Suppressor macrophage treated with lipopolysaccharide for 4 hours (primary cell): Measurements from ENCODE around the gene CSF2RB.

ENCODE experiments used
- DNase-seq: peaks from one replicate; pipeline ENCODE4 v3.0.0-alpha.2; 2020

CSF2RB gene

DNA sequence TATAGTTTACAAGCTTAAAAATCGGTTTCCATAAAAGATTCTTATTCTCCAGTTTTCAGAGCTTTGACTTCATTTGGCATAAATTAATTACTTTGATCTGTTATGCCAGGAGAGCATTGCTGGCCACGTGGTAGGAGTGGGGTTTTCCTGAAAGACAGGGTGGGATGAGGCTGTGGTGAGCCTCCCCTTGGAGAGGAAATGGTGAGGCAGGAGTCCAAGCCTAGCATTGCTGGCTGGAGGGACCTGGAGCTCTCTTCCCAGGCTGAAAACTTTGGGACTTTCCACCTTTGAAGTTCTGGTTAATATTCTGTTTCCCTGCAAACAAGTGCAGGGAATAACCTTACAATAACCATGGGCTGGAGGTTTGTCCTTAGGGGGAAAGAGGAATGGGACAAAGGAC, 21.1 kb upstream of the CSF2RB start:
- no peak for DNase-seq

DNA sequence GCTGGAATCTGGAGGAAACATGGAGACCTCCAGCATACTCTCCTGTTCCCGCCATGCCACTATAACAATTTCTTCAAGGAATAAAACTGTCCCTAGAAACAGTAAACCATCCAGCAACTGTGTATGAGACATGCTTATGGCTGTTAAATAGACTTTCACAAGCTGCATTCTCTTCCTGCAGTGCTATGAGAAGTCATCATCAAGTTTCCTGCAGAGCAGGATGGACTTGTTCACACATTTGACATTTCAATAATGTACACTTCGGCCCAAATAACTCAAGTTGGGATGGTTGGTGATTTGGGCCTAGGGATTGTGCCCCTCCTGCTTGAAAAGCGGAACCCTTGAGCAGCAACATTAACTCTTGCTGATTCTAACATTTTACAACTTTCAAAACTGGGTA, 20.2 kb upstream of the CSF2RB start:
- no peak for DNase-seq

DNA sequence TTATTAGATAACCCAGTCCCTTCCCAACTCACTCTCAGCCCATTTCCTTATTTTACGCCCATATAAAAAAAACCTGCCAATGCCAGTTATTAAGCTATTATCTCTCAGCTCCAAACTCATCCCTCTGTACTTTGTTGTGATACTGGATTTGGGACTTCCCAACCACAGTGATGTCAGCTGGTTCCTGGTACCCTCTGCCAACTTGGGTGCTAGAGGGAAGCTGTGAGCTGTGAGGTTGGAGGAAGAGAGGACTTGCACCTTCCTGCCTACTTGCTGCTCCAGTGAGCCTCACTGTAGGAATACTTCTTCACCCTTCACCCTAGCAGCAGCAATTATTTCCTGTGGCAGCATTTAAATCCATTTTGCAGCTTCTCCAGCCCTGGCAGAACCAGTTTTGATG, 19.2 kb upstream of the CSF2RB start:
- peak; percentile 58 for DNase-seq

GRCh38 chr22:36897611-36898010, 15.8 kb upstream of the CSF2RB start:
- no peak for DNase-seq

DNA sequence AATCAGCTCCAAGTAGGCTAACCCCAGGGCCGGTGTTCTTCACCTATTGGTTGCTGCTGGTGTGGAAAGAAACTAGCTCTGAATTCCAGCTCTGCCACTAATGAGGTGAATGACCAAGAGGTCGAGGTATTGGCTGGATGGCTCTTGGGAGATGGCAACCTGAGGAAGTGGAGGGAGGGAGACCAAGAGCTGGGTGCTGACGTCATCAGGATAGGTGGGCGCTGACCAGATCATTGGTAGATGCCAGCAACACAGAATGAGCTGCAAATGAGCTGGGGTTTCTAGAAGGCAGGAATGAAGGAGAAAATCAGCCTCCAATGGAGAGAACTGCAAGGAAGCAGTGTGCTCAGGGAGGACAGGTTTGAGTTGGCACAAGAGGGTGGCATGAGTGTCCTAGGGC, 14.7 kb upstream of the CSF2RB start:
- no peak for DNase-seq

DNA sequence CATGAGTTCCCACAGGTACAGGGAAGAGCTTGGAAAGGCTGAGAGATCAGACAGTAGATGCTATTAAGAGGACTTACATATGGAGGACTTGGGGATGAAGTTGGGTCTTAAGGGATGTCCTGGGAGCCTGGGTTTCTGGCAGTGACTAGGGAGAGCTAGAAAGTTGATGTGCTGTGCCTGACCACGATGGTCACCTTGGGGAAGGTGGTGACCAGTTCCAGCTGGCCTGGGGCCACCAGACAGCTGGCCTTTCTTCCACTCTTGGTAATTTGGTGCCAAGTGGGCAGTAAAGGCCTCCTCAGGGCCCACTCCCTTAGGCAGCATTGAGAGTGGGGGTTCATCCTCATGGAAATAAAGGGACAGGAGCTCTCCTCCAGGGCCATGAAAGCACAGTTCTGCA, 13.9 kb upstream of the CSF2RB start:
- DNase-seq = no peak

GRCh38 chr22:36900225-36900624, 13.2 kb upstream of the CSF2RB start:
- no peak for DNase-seq

GRCh38 chr22:36900880-36901279, 12.5 kb upstream of the CSF2RB start:
- DNase-seq = no peak

GRCh38 chr22:36901411-36902142, 11.9 kb upstream of the CSF2RB start:
- no peak for DNase-seq

DNA sequence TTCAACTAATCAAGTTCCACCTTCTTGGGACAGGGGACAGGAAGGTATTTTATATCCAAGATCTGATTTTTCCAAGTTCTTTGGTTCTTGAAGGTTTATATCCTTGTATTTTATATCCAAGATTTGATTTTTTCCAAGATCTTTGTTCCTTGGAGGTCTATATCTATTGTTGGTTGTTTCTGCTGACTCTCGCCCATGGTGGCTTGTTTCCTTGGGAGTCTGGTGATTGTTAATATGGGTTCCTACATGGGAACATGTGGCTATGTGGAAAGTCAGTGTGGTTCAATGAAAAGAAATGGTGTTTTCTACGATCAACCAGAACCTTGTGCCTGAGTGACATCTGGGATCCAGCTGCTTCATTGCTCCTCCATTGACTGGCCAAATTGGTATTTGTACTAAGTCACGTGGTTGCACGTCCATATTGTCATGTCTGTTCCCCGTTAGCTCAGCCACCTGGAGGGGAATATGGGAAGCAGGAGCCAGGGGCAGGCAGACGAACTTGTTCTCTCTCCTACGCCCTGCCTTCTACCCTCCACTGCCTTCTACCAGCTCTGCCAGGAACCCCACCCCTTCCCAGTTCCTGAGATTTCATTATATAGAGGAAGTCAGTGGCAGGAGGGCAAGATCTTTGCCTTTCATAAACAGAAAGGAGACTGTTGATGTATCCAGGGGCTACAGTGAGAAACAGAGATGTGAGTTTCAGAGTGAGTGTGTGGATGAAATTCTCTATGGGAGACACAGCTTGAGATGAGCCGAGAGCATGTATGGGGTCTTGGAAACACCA, 11.1 kb upstream of the CSF2RB start:
- peak; percentile 51 for DNase-seq

DNA sequence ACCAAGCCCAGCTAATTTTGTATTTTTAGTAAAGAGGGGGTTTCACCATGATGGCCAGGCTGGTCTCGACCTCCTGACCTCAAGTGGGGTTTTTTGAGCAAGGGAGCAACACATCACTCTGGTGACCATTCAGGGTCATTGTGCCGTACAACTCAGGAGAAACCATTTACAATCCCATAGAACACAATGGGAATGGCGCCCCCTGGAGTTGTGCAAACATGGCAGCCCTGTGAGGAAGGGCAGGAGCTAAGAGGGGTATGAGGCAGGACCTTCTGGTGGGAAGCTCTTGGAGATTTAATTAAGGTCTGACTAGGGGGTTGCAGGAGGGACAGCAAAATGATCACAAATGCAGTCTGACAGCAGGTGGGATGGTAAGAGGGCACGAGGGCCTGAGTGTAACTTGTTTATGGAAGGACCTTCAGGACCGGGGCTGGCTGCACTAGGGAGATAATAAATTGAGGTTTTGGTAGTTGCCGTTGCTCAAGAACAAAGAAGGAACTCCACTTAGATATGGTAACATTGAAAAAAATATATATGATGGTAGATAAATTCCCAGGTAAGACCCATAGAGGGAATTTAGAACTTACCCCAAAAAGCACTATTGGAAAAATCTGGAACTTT, 9.1 kb upstream of the CSF2RB start:
- DNase-seq = no peak

- no peak for DNase-seq
Observed at GRCh38 chr22:36907253-36908195, 5.9 kb upstream of the CSF2RB start.

DNA sequence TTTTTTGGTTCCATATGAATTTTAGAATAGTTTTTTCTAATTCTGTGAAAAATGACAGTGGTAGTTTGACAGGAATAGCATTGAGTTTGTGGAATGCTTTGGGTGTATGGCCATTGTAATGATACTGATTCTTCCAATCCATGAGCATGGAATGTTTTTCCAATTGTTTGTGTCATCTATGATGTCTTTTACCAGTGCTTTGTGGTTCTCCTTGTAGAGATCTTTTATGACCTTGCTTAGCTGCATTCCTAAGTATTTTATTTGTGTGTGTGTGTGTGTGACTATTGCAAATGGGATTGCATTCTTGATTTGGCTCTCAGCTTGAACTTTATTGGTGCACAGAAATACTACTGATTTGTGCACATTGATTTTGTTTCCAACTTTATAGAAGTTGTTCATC, 3.0 kb upstream of the CSF2RB start:
- DNase-seq = no peak

GRCh38 chr22:36911887-36912661, 1.4 kb upstream of the CSF2RB start:
- DNase-seq = no peak

DNA sequence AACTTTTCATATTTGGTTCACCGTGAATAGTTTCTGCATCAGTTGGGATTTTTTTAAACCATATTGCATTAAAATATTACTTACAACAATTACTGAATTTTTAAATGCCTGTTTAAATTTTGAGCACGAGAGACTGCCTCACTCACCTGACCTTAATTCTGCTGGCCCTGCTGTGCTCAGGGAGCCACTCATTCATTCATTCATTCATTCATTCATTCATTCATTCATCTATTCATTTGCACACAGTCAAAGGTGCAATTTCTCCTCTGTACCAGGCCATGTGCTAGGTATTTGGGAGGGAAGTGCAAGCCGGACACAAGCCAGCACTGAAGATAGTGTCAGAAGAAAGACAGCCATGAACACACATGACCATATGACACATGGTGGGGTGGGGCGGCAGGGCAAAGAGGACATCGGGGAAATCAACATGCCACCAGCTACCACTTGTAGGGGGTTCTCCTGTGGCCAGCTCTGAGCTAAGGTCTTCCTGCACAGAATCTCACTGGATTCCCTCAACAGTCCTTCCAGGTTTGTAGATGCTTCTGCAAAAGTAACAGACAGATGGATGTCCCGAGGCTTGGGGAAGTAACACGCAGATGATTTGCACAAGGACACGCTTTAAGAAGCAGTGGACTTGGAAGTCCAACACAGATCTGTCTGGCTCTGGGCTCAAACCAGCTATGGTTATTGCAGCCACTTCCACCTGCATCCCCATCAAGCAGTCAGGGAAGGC, 568 bp upstream of the CSF2RB start:
- DNase-seq = no peak

GRCh38 chr22:36914390-36914752, 943 bp downstream of the CSF2RB start:
- no peak for DNase-seq

DNA sequence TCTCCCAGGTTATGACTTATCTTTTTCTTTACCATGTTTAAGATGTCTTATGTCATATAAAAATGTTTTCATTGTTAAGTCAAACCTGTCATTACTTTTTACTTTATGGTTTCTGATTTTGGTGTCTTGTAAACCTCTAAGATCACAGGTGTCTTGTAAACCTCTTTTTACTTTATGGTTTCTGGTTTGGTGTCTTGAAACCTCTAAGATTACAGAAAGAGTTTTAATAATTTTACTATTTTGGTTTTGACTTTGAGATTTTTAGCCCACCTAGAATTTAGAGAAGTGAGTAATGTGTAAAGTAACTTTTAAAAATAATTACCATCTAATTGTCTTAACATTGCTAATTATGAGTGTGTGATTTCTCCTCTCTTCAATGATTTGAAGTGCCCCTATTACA, 2.6 kb downstream of the CSF2RB start:
- DNase-seq = no peak

DNA sequence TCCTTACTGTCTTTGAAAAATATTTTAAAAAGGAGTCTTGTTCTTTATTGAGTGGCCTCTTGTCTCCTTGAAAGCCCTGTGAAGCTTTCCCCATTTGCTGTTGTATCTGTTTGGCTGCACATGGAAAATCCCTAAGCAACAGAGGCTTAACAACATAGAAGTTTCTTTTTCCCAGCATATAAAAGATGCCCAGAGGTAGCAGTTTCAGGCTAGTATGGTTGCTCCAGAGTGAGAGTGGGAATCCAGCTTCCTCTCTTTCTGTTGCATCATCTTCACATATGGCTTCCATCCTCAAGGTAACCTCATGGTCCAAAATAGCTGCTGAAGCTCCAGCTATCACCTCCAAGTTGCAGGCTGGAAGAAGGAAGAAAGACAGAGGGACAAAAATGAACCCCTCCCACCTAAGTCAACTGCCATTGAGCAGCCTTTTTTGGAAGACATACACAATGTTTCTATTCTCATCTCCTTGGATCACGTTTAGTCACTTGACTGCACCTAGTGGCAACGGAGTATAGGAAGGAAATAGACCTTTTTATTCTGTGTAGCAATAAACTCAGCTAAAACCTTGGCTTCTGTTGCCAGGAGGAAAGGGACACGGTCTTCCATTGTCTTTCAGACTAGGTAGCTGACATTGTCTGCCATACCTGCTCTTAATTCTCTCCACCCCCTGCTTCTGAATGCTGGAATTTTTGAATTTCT, 5.3 kb downstream of the CSF2RB start:
- peak; percentile 70 for DNase-seq

GRCh38 chr22:36921309-36922104, 8.1 kb downstream of the CSF2RB start:
- peak; percentile 95 for DNase-seq

DNA sequence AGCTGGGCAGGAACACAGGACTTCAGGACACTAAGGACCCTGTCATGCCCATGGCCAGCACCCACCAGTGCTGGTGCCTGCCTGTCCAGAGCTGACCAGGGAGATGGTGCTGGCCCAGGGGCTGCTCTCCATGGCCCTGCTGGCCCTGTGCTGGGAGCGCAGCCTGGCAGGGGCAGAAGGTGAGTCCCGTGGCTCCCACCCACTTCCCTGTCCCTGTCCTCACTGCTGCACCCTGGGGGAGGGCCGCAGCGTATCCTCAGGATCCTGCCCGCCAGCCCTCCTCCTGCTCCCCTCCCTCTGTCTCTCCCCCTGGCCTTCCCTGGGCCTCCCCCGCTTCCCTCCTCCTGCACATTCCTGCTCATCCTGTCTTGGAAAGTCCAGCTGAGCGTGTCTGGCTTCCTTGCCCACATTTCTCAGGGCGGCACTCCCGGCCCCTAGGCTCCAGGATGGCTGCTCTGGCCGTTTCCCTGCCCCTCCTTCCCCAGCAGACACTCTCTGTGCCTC, 8.7 kb downstream of the CSF2RB start:
- DNase-seq = no peak
